ENCODE measurements around the gene C6orf163.

C6orf163 gene

DNA sequence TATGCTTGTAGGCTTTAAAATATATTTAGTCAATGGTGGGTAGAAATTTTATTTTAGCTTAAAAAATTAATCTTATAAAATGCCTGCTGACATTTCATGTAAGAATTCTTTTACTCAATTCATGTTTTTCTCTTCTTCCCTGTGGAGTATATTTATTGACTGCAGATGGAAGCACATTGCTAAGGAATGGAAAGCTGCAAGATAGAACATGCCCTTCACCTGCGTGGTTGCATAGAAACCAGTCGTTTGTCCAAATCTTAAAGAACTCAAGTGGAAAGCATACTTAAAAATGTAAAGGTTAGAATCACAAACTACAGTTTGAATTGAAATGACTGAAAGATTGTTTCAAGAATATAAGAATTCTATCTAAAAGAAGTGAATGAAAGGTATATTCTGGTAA is 30.7 kb downstream of the C6orf163 start:
- TF ChIP-seq, protein P1, sequence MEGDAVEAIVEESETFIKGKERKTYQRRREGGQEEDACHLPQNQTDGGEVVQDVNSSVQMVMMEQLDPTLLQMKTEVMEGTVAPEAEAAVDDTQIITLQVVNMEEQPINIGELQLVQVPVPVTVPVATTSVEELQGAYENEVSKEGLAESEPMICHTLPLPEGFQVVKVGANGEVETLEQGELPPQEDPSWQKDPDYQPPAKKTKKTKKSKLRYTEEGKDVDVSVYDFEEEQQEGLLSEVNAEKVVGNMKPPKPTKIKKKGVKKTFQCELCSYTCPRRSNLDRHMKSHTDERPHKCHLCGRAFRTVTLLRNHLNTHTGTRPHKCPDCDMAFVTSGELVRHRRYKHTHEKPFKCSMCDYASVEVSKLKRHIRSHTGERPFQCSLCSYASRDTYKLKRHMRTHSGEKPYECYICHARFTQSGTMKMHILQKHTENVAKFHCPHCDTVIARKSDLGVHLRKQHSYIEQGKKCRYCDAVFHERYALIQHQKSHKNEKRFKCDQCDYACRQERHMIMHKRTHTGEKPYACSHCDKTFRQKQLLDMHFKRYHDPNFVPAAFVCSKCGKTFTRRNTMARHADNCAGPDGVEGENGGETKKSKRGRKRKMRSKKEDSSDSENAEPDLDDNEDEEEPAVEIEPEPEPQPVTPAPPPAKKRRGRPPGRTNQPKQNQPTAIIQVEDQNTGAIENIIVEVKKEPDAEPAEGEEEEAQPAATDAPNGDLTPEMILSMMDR (IDR thresholded peaks at IDR 0.05; ENCODE audit: low read depth, low read length), result no peak
- no peak overlapping the region for H3K4me3 ChIP-seq (ENCODE audit: low read depth, low read length)

DNA sequence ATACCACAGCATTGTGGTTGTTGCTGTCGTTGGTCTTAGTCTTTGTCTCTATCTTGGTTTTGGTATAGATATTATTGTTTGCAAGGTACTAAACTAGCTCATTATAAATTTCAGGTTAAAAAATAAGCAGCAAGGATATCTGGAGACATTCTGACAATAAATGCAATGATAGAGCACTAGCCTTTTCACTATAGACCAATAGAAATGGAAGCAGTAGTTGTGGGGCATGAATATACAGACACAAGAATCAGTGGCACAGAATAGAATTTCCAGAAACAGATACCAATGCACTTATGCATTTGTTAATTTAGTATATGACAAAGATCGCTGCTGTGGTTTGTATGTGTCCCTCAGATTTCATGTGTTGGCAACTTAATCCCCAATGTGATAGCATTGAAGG is 32.0 kb downstream of the C6orf163 start:
- H3K4me3 ChIP-seq (ENCODE audit: low read depth, low read length), result no peak overlapping the region
- TF ChIP-seq, protein P1 (IDR thresholded peaks at IDR 0.05; ENCODE audit: low read depth, low read length), result no peak

DNA sequence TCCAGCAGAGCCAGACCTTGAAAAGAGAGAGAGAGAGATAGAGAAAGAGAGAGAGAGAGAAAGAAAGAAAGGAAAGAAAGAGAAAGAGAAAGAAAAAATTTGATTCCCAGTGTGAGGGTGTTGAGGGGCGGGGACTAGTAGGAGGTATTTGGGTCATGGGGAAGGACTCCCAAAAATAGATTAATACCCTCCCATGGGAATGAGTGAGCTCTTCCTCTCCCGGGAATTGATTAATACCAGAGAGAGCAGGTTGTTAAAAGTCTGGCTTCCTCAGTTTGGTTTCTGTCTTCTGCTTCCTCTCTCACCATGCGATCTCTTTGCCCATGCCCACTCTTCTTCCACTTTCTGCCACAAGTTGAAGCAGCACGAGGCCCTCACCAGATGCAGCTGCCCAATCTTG is 34.3 kb downstream of the C6orf163 start:
- H3K4me3 ChIP-seq (ENCODE audit: low read depth, low read length), result no peak overlapping the region
- TF ChIP-seq, protein P1 (IDR thresholded peaks at IDR 0.05; ENCODE audit: low read depth, low read length), result no peak

- no peak overlapping the region for H3K4me3 ChIP-seq (ENCODE audit: low read depth, low read length)
- TF ChIP-seq, protein P1 (IDR thresholded peaks at IDR 0.05; ENCODE audit: low read depth, low read length), result no peak
Observed at GRCh38 chr6:87382861-87383260, 38.2 kb downstream of the C6orf163 start.

DNA sequence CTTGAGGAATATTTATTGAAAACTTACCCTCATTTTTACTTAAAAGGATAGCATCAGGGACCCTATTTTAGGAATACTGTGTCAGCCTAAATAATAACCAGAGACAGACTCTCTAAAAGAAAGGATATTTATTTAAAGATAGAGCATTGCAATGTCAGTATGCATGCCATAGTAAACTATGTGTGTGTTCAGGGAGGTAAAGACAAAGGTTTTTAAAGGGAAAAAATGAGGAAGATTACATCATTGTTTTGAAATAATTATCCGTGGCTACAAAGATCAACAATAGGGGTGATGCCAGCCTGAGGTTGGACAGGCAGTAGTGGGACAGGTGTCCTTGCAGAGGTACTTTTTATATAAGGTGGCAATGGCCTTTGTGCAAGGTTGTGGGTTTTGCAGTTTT is 39.4 kb downstream of the C6orf163 start:
- TF ChIP-seq, protein P1 (IDR thresholded peaks at IDR 0.05; ENCODE audit: low read depth, low read length), result no peak
- no peak overlapping the region for H3K4me3 ChIP-seq (ENCODE audit: low read depth, low read length)

DNA sequence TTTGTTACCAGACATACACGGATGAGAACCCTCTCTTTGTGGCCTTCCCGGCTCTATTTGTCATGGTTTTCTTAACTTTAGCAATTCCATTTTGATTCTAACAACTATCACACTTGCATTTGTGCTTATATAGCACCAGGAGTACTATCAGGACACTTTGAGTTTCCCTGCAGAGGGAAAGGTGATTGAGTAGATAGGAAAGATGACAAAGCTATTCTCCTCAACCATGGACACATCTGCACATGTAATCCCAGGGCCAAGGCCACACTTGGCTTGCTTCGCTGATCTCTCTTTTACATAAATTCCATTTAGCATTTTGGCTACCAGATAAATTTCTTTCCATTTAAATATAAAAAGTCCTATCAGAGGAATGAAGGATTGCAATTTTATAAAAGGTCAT is 39.8 kb downstream of the C6orf163 start:
- TF ChIP-seq, protein P1 (IDR thresholded peaks at IDR 0.05; ENCODE audit: low read depth, low read length), result no peak
- no peak overlapping the region for H3K4me3 ChIP-seq (ENCODE audit: low read depth, low read length)

DNA sequence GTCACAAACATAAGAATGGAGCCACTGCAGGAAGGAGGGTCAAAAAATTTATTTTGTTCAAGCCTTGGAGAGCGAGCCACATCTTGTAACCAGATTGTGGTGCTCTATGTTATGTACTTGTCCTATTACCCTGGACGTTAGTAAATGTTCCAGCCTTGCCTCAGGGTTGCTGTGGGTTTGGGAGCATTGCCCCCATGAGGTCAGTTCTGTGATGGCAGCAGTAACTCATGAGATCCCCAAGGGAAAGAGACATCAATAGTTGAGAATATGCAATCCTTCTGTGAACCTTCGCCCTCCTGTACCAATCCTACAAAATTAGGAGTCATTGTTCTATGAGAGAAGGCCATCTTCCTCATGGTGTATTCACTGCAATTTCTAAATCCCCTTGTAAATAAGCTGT is 46.7 kb downstream of the C6orf163 start:
- H3K4me3 ChIP-seq (ENCODE audit: low read depth, low read length), result no peak overlapping the region
- TF ChIP-seq, protein P1 (IDR thresholded peaks at IDR 0.05; ENCODE audit: low read depth, low read length), result peak; percentile 36
